ENCODE data around the gene TNFRSF4. TPM values are rescaled to one million over a fixed set of nuclear protein-coding genes. Genes with fewer than 3 reads are reported as not detected.
A peak's percentile ranks its signal among the peaks of the same experiment; 100 is the strongest.

The TNFRSF4 gene
- total and polyA plus RNA-seq, 2 of the 13 experiments (the other 11 are each of a cell fraction or from before 2014, with no cell fraction given), result not detected

DNA sequence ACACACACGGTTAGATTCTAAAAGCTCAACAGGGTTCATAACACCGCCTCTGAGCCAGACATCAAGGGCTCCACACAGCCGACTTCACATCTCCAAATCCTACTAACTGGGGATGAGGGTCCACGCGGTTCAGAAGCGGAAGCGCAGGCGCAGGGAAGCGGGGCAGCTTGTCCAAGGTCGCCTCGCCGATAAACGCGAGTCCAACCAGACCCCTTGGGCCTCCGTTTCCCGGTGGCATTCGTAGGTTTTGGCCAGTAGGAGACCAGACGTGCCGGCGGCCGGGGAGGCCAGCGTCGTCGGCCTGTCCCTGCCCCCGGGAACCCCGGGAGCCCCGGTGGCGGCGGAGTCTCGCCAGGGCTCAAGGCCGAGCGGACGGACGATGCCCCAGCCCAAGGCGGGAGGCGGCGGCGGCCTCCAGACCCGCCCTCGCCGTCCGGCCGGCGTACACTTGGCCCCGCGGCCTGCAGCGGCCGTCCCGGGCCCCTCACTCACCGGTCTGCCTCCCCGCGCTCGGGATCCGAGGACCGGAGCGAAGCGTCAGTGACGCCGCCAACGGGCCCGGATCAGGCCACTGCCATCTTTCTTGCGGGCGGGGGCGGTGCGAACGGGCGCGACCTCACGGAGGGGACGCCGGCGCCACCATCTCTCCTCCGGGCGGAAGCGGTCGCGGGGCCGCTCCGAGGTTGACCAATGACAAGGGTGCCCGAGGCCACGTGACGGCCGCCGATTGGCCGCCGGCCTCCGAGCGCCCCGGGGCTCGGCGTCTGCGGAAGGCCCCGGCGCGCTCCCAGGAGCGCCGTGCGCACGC lies 17.7 kb upstream of the TNFRSF4 start, which contains the start of gene SDF4 (continued):
- peak; percentile 79; the same call in 1 of the 2 replicates for TF ChIP-seq ZNF564 (CRISPR knock-in tag; IDR thresholded peaks at IDR 0.05)
- TF ChIP-seq, protein P1, sequence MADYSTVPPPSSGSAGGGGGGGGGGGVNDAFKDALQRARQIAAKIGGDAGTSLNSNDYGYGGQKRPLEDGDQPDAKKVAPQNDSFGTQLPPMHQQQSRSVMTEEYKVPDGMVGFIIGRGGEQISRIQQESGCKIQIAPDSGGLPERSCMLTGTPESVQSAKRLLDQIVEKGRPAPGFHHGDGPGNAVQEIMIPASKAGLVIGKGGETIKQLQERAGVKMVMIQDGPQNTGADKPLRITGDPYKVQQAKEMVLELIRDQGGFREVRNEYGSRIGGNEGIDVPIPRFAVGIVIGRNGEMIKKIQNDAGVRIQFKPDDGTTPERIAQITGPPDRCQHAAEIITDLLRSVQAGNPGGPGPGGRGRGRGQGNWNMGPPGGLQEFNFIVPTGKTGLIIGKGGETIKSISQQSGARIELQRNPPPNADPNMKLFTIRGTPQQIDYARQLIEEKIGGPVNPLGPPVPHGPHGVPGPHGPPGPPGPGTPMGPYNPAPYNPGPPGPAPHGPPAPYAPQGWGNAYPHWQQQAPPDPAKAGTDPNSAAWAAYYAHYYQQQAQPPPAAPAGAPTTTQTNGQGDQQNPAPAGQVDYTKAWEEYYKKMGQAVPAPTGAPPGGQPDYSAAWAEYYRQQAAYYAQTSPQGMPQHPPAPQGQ (CRISPR knock-in tag; IDR thresholded peaks at IDR 0.05; ENCODE audit: borderline replicate concordance), result no peak; the same call in 1 of the 2 replicates
- TF ChIP-seq ZNF724P (CRISPR knock-in tag; IDR thresholded peaks at IDR 0.05; ENCODE audit: borderline replicate concordance), result no peak
- TF ChIP-seq, protein P2, sequence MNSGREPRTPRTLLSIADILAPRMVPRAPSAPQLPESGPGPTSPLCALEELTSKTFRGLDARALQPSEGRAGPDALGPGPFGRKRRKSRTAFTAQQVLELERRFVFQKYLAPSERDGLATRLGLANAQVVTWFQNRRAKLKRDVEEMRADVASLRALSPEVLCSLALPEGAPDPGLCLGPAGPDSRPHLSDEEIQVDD (CRISPR knock-in tag; IDR thresholded peaks at IDR 0.05; ENCODE audit: borderline replicate concordance), result 0 out of 2 replicates have a peak, but pooled peaks have one; percentile 48
- TF ChIP-seq, protein P3, sequence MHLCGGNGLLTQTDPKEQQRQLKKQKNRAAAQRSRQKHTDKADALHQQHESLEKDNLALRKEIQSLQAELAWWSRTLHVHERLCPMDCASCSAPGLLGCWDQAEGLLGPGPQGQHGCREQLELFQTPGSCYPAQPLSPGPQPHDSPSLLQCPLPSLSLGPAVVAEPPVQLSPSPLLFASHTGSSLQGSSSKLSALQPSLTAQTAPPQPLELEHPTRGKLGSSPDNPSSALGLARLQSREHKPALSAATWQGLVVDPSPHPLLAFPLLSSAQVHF (CRISPR knock-in tag; IDR thresholded peaks at IDR 0.05), result no peak; the same call in 1 of the 2 replicates
- no peak for TF ChIP-seq FIP1L1 (IDR thresholded peaks at IDR 0.05; ENCODE audit: borderline replicate concordance, insufficient read depth, low read depth, low read length)
- TF ChIP-seq ZNF777 (CRISPR knock-in tag; IDR thresholded peaks at IDR 0.05), result 0 out of 2 replicates have a peak, but pooled peaks have one; percentile 55
- TF ChIP-seq, protein P4, sequence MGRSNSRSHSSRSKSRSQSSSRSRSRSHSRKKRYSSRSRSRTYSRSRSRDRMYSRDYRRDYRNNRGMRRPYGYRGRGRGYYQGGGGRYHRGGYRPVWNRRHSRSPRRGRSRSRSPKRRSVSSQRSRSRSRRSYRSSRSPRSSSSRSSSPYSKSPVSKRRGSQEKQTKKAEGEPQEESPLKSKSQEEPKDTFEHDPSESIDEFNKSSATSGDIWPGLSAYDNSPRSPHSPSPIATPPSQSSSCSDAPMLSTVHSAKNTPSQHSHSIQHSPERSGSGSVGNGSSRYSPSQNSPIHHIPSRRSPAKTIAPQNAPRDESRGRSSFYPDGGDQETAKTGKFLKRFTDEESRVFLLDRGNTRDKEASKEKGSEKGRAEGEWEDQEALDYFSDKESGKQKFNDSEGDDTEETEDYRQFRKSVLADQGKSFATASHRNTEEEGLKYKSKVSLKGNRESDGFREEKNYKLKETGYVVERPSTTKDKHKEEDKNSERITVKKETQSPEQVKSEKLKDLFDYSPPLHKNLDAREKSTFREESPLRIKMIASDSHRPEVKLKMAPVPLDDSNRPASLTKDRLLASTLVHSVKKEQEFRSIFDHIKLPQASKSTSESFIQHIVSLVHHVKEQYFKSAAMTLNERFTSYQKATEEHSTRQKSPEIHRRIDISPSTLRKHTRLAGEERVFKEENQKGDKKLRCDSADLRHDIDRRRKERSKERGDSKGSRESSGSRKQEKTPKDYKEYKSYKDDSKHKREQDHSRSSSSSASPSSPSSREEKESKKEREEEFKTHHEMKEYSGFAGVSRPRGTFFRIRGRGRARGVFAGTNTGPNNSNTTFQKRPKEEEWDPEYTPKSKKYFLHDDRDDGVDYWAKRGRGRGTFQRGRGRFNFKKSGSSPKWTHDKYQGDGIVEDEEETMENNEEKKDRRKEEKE (IDR thresholded peaks at IDR 0.05), result no peak
- TF ChIP-seq KLF6 (CRISPR knock-in tag; IDR thresholded peaks at IDR 0.05), result peak; percentile 41
- no peak for TF ChIP-seq NR2F6 (IDR thresholded peaks at IDR 0.05)
- peak; percentile 34; the same call in 1 of the 2 replicates for TF ChIP-seq NR2F6 (CRISPR knock-in tag; IDR thresholded peaks at IDR 0.05)
- 0 out of 2 replicates have a peak, but pooled peaks have one; percentile 61 for TF ChIP-seq ZNF124 (CRISPR knock-in tag; IDR thresholded peaks at IDR 0.05)
- TF ChIP-seq ZNF878 (CRISPR knock-in tag; IDR thresholded peaks at IDR 0.05), result no peak
- no peak for TF ChIP-seq RBM22 (optimal IDR thresholded peaks at IDR 0.05; ENCODE audit: low read length)
- TF ChIP-seq ZNF205 (CRISPR knock-in tag; IDR thresholded peaks at IDR 0.05), result peak; percentile 59
- peak; percentile 47 for TF ChIP-seq SKI (IDR thresholded peaks at IDR 0.05; ENCODE audit: partially characterized antibody)
- peak; percentile 18; the same call in 1 of the 2 replicates for TF ChIP-seq ZSCAN31 (CRISPR knock-in tag; IDR thresholded peaks at IDR 0.05; ENCODE audit: low read depth)
- peak; percentile 50 for TF ChIP-seq ATF3 (CRISPR knock-in tag; IDR thresholded peaks at IDR 0.05)
- TF ChIP-seq ZNF652 (CRISPR knock-in tag; IDR thresholded peaks at IDR 0.05; ENCODE audit: borderline replicate concordance, low read depth), result no peak
- TF ChIP-seq ZMYM4 (CRISPR knock-in tag; IDR thresholded peaks at IDR 0.05), result peak; percentile 70
- TF ChIP-seq ZEB1 (IDR thresholded peaks at IDR 0.05; ENCODE audit: insufficient replicate concordance, low read depth), result no peak
- TF ChIP-seq GATA4 (IDR thresholded peaks at IDR 0.05; ENCODE audit: borderline replicate concordance, low read depth), result peak; percentile 62; the same call in 1 of the 2 replicates
- peak; percentile 89 for TF ChIP-seq SAP130 (CRISPR knock-in tag; IDR thresholded peaks at IDR 0.05; ENCODE audit: low read depth)
- peak; percentile 94 for TF ChIP-seq NR2C2 (CRISPR knock-in tag; IDR thresholded peaks at IDR 0.05; ENCODE audit: borderline replicate concordance)
- TF ChIP-seq ZNF607 (CRISPR knock-in tag; IDR thresholded peaks at IDR 0.05; ENCODE audit: borderline replicate concordance), result peak; percentile 95
